Astrocyte (in vitro differentiated cells and primary cell): ENCODE data around the gene EFCAB6. TPM values are rescaled to one million over a fixed set of nuclear protein-coding genes. Genes with fewer than 3 reads are reported as not detected.

Experiments used
- DNase-seq: peaks from one replicate; pipeline ENCODE4 v3.0.0-alpha.2; 2010; ENCODE audit warnings: low read depth
- FAIRE-seq: peaks from 2 replicates; lab custom pipeline; 2011; peaks lifted over from hg19 to GRCh38; lab: Jason Lieb, UNC
- H2AFZ ChIP-seq: 2 replicates; pipeline ENCODE4 v1.6.0; 2012; ENCODE audit warnings: low read depth, low read length, inconsistent platforms
- H3K27ac ChIP-seq: 2 replicates; pipeline ENCODE4 v1.5.1; 2011; ENCODE audit warnings: low read depth, low read length, inconsistent platforms
- H3K27me3 ChIP-seq: 2 replicates; pipeline ENCODE4 v1.6.0; 2011; ENCODE audit warnings: low read length, inconsistent platforms; ENCODE audit not compliant: insufficient read depth
- H3K36me3 ChIP-seq: 2 replicates; pipeline ENCODE4 v1.5.1; 2011; ENCODE audit warnings: low read length, inconsistent platforms; ENCODE audit not compliant: insufficient read depth
- H3K4me1 ChIP-seq: 2 replicates; pipeline ENCODE4 v1.5.1; 2011; ENCODE audit warnings: low read length, inconsistent platforms; ENCODE audit not compliant: insufficient read depth
- H3K4me2 ChIP-seq: 2 replicates; pipeline ENCODE4 v1.6.0; 2012; ENCODE audit warnings: low read length, inconsistent platforms
- H3K4me3 ChIP-seq: 2 replicates; pipeline ENCODE4 v1.5.1; 2011; ENCODE audit warnings: low read depth, mild to moderate bottlenecking, low read length, inconsistent platforms; ENCODE audit not compliant: insufficient read depth
- H3K79me2 ChIP-seq: 2 replicates; pipeline ENCODE4 v1.6.0; 2012; ENCODE audit warnings: mild to moderate bottlenecking, low read length, inconsistent platforms; ENCODE audit not compliant: insufficient read depth
- H3K9ac ChIP-seq: 2 replicates; pipeline ENCODE4 v1.6.0; 2012; ENCODE audit warnings: mild to moderate bottlenecking, low read length, inconsistent platforms
- H3K9me3 ChIP-seq: 2 replicates; pipeline ENCODE4 v1.5.1; 2012; ENCODE audit warnings: low read depth, mild to moderate bottlenecking, low read length, inconsistent platforms; ENCODE audit not compliant: insufficient read depth
- H4K20me1 ChIP-seq: 2 replicates; pipeline ENCODE4 v1.6.0; 2012; ENCODE audit warnings: low read length, inconsistent platforms; ENCODE audit not compliant: insufficient read depth
- H3K27ac Mint-ChIP-seq: one replicate; pipeline ENCODE4 v1.8.0; 2021; ENCODE audit warnings: mild to moderate bottlenecking, mixed read lengths; ENCODE audit not compliant: unreplicated experiment
- H3K27me3 Mint-ChIP-seq: one replicate; pipeline ENCODE4 v1.8.0; 2021; ENCODE audit warnings: low read depth, mixed read lengths; ENCODE audit not compliant: unreplicated experiment
- H3K36me3 Mint-ChIP-seq: one replicate; pipeline ENCODE4 v1.8.0; 2021; ENCODE audit warnings: low read depth, mixed read lengths; ENCODE audit not compliant: unreplicated experiment
- H3K4me1 Mint-ChIP-seq: one replicate; pipeline ENCODE4 v1.8.0; 2021; ENCODE audit warnings: low read depth, mixed read lengths; ENCODE audit not compliant: unreplicated experiment
- H3K4me3 Mint-ChIP-seq: one replicate; pipeline ENCODE4 v1.8.0; 2021; ENCODE audit warnings: mild to moderate bottlenecking, moderate library complexity, mixed read lengths; ENCODE audit not compliant: unreplicated experiment
- H3K9me3 Mint-ChIP-seq: one replicate; pipeline ENCODE4 v1.8.0; 2021; ENCODE audit warnings: mild to moderate bottlenecking, mixed read lengths; ENCODE audit not compliant: unreplicated experiment
- CTCF ChIP-seq: IDR thresholded peaks from 2 replicates; pipeline ENCODE4 v1.5.1; 2011; ENCODE audit warnings: low read depth, mild to moderate bottlenecking, inconsistent platforms, low read length, moderate library complexity; ENCODE audit not compliant: insufficient read depth
- EZH2 ChIP-seq: IDR thresholded peaks from 2 replicates; pipeline ENCODE4 v1.6.1; 2012; ENCODE audit warnings: mild to moderate bottlenecking, low read length, inconsistent platforms; ENCODE audit not compliant: insufficient read depth
- total RNA-seq: library from RNA; stranded (reverse); gene quantifications from 2 replicates; pipeline ENCODE4 v1.2.1, GENCODE V29; 2021

EFCAB6 gene
- total RNA-seq, 1 donor from 2014 or later = 1.2 TPM

GRCh38 chr22:43580271-43580750 lies 231.8 kb downstream of the EFCAB6 start:
- H3K4me1 Mint-ChIP-seq = no peaks in the 10 kb centered on the region

GRCh38 chr22:43574738-43575137 lies 237.4 kb downstream of the EFCAB6 start:
- H2AFZ ChIP-seq = no peak overlapping the region
- no peaks in the 10 kb centered on the region for H3K4me1 ChIP-seq
- FAIRE-seq (no peak), DNase-seq (no peak)
- no peaks in the 10 kb centered on the region for H4K20me1 ChIP-seq
- no peaks in the 10 kb centered on the region for H3K27me3 ChIP-seq
- Mint-ChIP-seq H3K27ac (no peak overlapping the region), H3K36me3 (no peaks in the 10 kb centered on the region), H3K9me3 (no peaks in the 10 kb centered on the region), H3K27me3 (peaks cover 34% of the 10 kb centered on the region), H3K4me1 (no peaks in the 10 kb centered on the region), H3K4me3 (no peak overlapping the region)
- H3K27ac ChIP-seq = no peak overlapping the region
- no peaks in the 10 kb centered on the region for H3K9me3 ChIP-seq
- H3K9ac ChIP-seq = no peak overlapping the region
- TF ChIP-seq EZH2 (no peak), CTCF (no peak)
- no peak overlapping the region for H3K4me3 ChIP-seq
- H3K79me2 ChIP-seq = no peaks in the 10 kb centered on the region
- no peak overlapping the region for H3K4me2 ChIP-seq
- H3K36me3 ChIP-seq = no peaks in the 10 kb centered on the region

More at GRCh38 chr22:43580271-43580750, 231.8 kb downstream of the EFCAB6 start:
- H3K4me3 Mint-ChIP-seq = no peak overlapping the region
- Histone ChIP-seq H3K4me3 (no peak overlapping the region), H4K20me1 (no peaks in the 10 kb centered on the region), H3K79me2 (no peaks in the 10 kb centered on the region), H3K36me3 (no peaks in the 10 kb centered on the region), H3K4me2 (no peak overlapping the region), H3K27me3 (no peaks in the 10 kb centered on the region), H3K4me1 (no peaks in the 10 kb centered on the region), H3K27ac (no peak overlapping the region), H2AFZ (no peak overlapping the region), H3K9ac (no peak overlapping the region), H3K9me3 (no peaks in the 10 kb centered on the region)
- DNase-seq = no peak
- H3K36me3 Mint-ChIP-seq = no peaks in the 10 kb centered on the region
- TF ChIP-seq CTCF (no peak), EZH2 (no peak)
- no peak overlapping the region for H3K27ac Mint-ChIP-seq
- peaks cover 27% of the 10 kb centered on the region for H3K9me3 Mint-ChIP-seq
- H3K27me3 Mint-ChIP-seq = peaks cover 14% of the 10 kb centered on the region
- no peak for FAIRE-seq

GRCh38 chr22:43572710-43573109 lies 239.4 kb downstream of the EFCAB6 start:
- Mint-ChIP-seq H3K36me3 (no peaks in the 10 kb centered on the region), H3K4me1 (peaks cover 6% of the 10 kb centered on the region), H3K9me3 (no peaks in the 10 kb centered on the region), H3K4me3 (no peak overlapping the region), H3K27me3 (peaks cover 41% of the 10 kb centered on the region), H3K27ac (no peak overlapping the region)
- Histone ChIP-seq H3K9ac (no peak overlapping the region), H3K4me3 (no peak overlapping the region), H3K4me2 (no peak overlapping the region), H4K20me1 (no peaks in the 10 kb centered on the region), H3K79me2 (no peaks in the 10 kb centered on the region), H3K4me1 (no peaks in the 10 kb centered on the region), H3K27me3 (no peaks in the 10 kb centered on the region), H2AFZ (no peak overlapping the region), H3K36me3 (no peaks in the 10 kb centered on the region), H3K9me3 (no peaks in the 10 kb centered on the region), H3K27ac (no peak overlapping the region)
- TF ChIP-seq CTCF (no peak), EZH2 (no peak)
- FAIRE-seq (no peak), DNase-seq (no peak)
